Keratinocyte (primary cell): ENCODE measurements around the gene SLC26A9. TPM values are rescaled to one million over a fixed set of nuclear protein-coding genes. Genes with fewer than 3 reads are reported as not detected.

ENCODE experiments used
- DNase-seq: peaks from one replicate; pipeline ENCODE4 v3.0.0-alpha.2; 2011; ENCODE audit warnings: low read depth, missing footprints, low spot score
- FAIRE-seq: peaks from 2 replicates; lab custom pipeline; 2011; peaks lifted over from hg19 to GRCh38; lab: Jason Lieb, UNC
- H2AFZ ChIP-seq: 2 replicates; pipeline ENCODE4 v1.6.0; 2012; ENCODE audit warnings: low read length, control low read depth, inconsistent platforms; ENCODE audit not compliant: control insufficient read depth
- H3K27ac ChIP-seq: 2 replicates; pipeline ENCODE4 v1.5.1; 2011; ENCODE audit warnings: low read length; ENCODE audit not compliant: control insufficient read depth, insufficient read depth
- H3K27me3 ChIP-seq: 3 replicates; pipeline ENCODE4 v1.6.0; 2011; ENCODE audit warnings: low read length; ENCODE audit not compliant: control insufficient read depth, insufficient read depth; ENCODE audit errors: extremely low read depth
- H3K36me3 ChIP-seq, 2 experiments: 2 replicates in 1 of 2; 3 replicates in 1 of 2; pipeline ENCODE4 v1.5.1; 2011; ENCODE audit warnings: low read length in 2 of 2, mild to moderate bottlenecking in 1 of 2; ENCODE audit not compliant: control insufficient read depth in 2 of 2, insufficient read depth in 2 of 2; ENCODE audit errors: extremely low read depth in 1 of 2
- H3K4me1 ChIP-seq: 3 replicates; pipeline ENCODE4 v1.5.1; 2011; ENCODE audit warnings: low read length; ENCODE audit not compliant: control insufficient read depth, insufficient read depth; ENCODE audit errors: extremely low read depth
- H3K4me2 ChIP-seq: 3 replicates; pipeline ENCODE4 v1.6.0; 2011; ENCODE audit warnings: low read depth, low read length; ENCODE audit not compliant: control insufficient read depth, insufficient read depth; ENCODE audit errors: extremely low read depth
- H3K4me3 ChIP-seq, 3 experiments: fragments of 200-600 bp in 1 of 3; sonication (generic) in 1 of 3; 2 replicates in 2 of 3; 3 replicates in 1 of 3; pipeline ENCODE4 v1.5.1; 2011 to 2016; ENCODE audit warnings: low read length in 3 of 3, mild to moderate bottlenecking in 3 of 3, control low read depth in 2 of 3, inconsistent platforms in 1 of 3, low read depth in 1 of 3, mixed read lengths in 1 of 3, mixed run types in 1 of 3, moderate library complexity in 1 of 3; ENCODE audit not compliant: control insufficient read depth in 2 of 3, insufficient read depth in 2 of 3; ENCODE audit errors: extremely low read depth in 1 of 3
- H3K79me2 ChIP-seq: 2 replicates; pipeline ENCODE4 v1.6.0; 2012; ENCODE audit warnings: low read length; ENCODE audit not compliant: control insufficient read depth, insufficient read depth
- H3K9ac ChIP-seq: 3 replicates; pipeline ENCODE4 v1.6.0; 2011; ENCODE audit warnings: low read length; ENCODE audit not compliant: control insufficient read depth, insufficient read depth; ENCODE audit errors: extremely low read depth
- H3K9me1 ChIP-seq: 3 replicates; pipeline ENCODE4 v1.6.0; 2011; ENCODE audit warnings: low read length; ENCODE audit not compliant: control insufficient read depth, insufficient read depth; ENCODE audit errors: extremely low read depth
- H3K9me3 ChIP-seq: 2 replicates; pipeline ENCODE4 v1.5.1; 2012; ENCODE audit warnings: low read depth, low read length; ENCODE audit not compliant: control insufficient read depth
- H4K20me1 ChIP-seq: 3 replicates; pipeline ENCODE4 v1.6.0; 2011; ENCODE audit warnings: low read length; ENCODE audit not compliant: control insufficient read depth, insufficient read depth; ENCODE audit errors: extremely low read depth
- EZH2 ChIP-seq: IDR thresholded peaks from one replicate; pipeline ENCODE4 v1.6.1; 2012; ENCODE audit warnings: inconsistent platforms, mild to moderate bottlenecking, low read length, moderate library complexity
- dilution Hi-C: fragments of 300-500 bp; cut with MboI; formaldehyde crosslinking; loops from one replicate; pipeline ENCODE4 v1.7.0; 2020; ENCODE audit warnings: low sequenced_read_pairs; ENCODE audit not compliant: extremely low pct_ligation_motif_present
- polyA plus RNA-seq, 5 experiments: library from polyadenylated mRNA; depleted of rRNA in 3 of 5; stranded (reverse) in 3 of 5; stranded (forward) in 1 of 5; unstranded in 1 of 5; fragments of >200 nt; gene quantifications; 1 replicate in 1 of 5; 2 replicates in 3 of 5; 3 replicates in 1 of 5; pipeline versions ENCODE4 v1.2.1 to v1.2.3, GENCODE V29; 2011 to 2012; ENCODE audit warnings: missing spikeins in 2 of 5, low read depth in 1 of 5, low replicate concordance in 1 of 5
- TF ChIP-seq, protein P1 (sequence below), 3 experiments: IDR thresholded peaks in 1 of 3; conservative IDR thresholded peaks in 1 of 3; optimal IDR thresholded peaks in 1 of 3; 2 replicates in 2 of 3; 3 replicates in 1 of 3; pipeline versions ENCODE3 to v1.5.1; 2011; ENCODE audit warnings: low read length in 3 of 3, mild to moderate bottlenecking in 3 of 3, moderate library complexity in 2 of 3, control low read depth in 1 of 3, inconsistent platforms in 1 of 3; ENCODE audit not compliant: insufficient read depth in 2 of 3; ENCODE audit errors: extremely low read depth in 1 of 3

Gene SLC26A9
- polyA plus RNA-seq, 1 donor (not counting 4 experiments of a cell fraction or from before 2014, with no cell fraction given), result 0.03 TPM

GRCh38 chr1:205930799-205931281 lies 12.4 kb downstream of the SLC26A9 start:
- dilution Hi-C loops, result no loop called here
- H3K4me2 ChIP-seq, result no peak overlapping the region

GRCh38 chr1:205930195-205930577 lies 13.1 kb downstream of the SLC26A9 start:
- no peak overlapping the region for H3K4me2 ChIP-seq
- no peak for TF ChIP-seq EZH2
- TF ChIP-seq, protein P1, sequence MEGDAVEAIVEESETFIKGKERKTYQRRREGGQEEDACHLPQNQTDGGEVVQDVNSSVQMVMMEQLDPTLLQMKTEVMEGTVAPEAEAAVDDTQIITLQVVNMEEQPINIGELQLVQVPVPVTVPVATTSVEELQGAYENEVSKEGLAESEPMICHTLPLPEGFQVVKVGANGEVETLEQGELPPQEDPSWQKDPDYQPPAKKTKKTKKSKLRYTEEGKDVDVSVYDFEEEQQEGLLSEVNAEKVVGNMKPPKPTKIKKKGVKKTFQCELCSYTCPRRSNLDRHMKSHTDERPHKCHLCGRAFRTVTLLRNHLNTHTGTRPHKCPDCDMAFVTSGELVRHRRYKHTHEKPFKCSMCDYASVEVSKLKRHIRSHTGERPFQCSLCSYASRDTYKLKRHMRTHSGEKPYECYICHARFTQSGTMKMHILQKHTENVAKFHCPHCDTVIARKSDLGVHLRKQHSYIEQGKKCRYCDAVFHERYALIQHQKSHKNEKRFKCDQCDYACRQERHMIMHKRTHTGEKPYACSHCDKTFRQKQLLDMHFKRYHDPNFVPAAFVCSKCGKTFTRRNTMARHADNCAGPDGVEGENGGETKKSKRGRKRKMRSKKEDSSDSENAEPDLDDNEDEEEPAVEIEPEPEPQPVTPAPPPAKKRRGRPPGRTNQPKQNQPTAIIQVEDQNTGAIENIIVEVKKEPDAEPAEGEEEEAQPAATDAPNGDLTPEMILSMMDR (optimal IDR thresholded peaks at IDR 0.05 in 1 of 3, IDR thresholded peaks at IDR 0.05 in 1 of 3, conservative IDR thresholded peaks at IDR 0.05 in 1 of 3; ENCODE audit: extremely low read depth in 1 of 3, insufficient read depth in 2 of 3, low read length in 3 of 3), result no peak
- H2AFZ ChIP-seq, result no peak overlapping the region
- H3K79me2 ChIP-seq, result no peaks in the 10 kb centered on the region
- peaks cover 7% of the 10 kb centered on the region for H3K4me1 ChIP-seq
- no peak overlapping the region for H3K27ac ChIP-seq
- no peaks in the 10 kb centered on the region for H3K36me3 ChIP-seq
- no peaks in the 10 kb centered on the region for H3K9me3 ChIP-seq
- no peak overlapping the region for H3K9ac ChIP-seq
- peaks cover 52% of the 10 kb centered on the region for H3K27me3 ChIP-seq
- no peak overlapping the region for H3K4me3 ChIP-seq
- FAIRE-seq (no peak), DNase-seq (no peak)
- dilution Hi-C loops, result no loop called here
- no peaks in the 10 kb centered on the region for H4K20me1 ChIP-seq
- no peaks in the 10 kb centered on the region for H3K9me1 ChIP-seq

More at GRCh38 chr1:205930799-205931281, 12.4 kb downstream of the SLC26A9 start:
- Histone ChIP-seq H3K9me3 (no peaks in the 10 kb centered on the region), H3K27ac (no peak overlapping the region), H3K27me3 (peaks cover 59% of the 10 kb centered on the region), H4K20me1 (no peaks in the 10 kb centered on the region), H3K9me1 (no peaks in the 10 kb centered on the region), H3K4me1 (peaks cover 7% of the 10 kb centered on the region), H2AFZ (no peak overlapping the region), H3K9ac (no peak overlapping the region), H3K36me3 (no peaks in the 10 kb centered on the region), H3K4me3 (no peak overlapping the region), H3K79me2 (no peaks in the 10 kb centered on the region)
- FAIRE-seq, result no peak
- TF ChIP-seq, protein P1 (optimal IDR thresholded peaks at IDR 0.05 in 1 of 3, IDR thresholded peaks at IDR 0.05 in 1 of 3, conservative IDR thresholded peaks at IDR 0.05 in 1 of 3; ENCODE audit: extremely low read depth in 1 of 3, insufficient read depth in 2 of 3, low read length in 3 of 3), result no peak
- no peak for TF ChIP-seq EZH2
- DNase-seq, result no peak
